H9 (cell line): ENCODE data around the gene SHC1. TPM values are rescaled to one million over a fixed set of nuclear protein-coding genes. Genes with fewer than 3 reads are reported as not detected.

ENCODE experiments used
- DNase-seq: peaks from one replicate; pipeline ENCODE4 v3.0.0-alpha.2; 2017
- H2AFZ ChIP-seq: one replicate; pipeline ENCODE4 v1.6.1; 2013; ENCODE audit warnings: mild to moderate bottlenecking, low read length, control low read depth, moderate library complexity
- H2AK5ac ChIP-seq: 2 replicates; pipeline ENCODE4 v1.6.1; 2013; ENCODE audit warnings: low read length, control low read depth, mixed read lengths; ENCODE audit not compliant: insufficient read length
- H2BK120ac ChIP-seq: one replicate; pipeline ENCODE4 v1.6.1; 2013; ENCODE audit warnings: low read depth, mild to moderate bottlenecking, low read length, control low read depth, inconsistent platforms; ENCODE audit not compliant: poor library complexity, severe bottlenecking
- H2BK12ac ChIP-seq: 2 replicates; pipeline ENCODE4 v1.6.1; 2013; ENCODE audit warnings: low read length, control low read depth, mixed read lengths, low read depth; ENCODE audit not compliant: insufficient read length
- H2BK15ac ChIP-seq: 2 replicates; pipeline ENCODE4 v1.6.1; 2013; ENCODE audit warnings: low read depth, low read length, control low read depth
- H2BK20ac ChIP-seq: one replicate; pipeline ENCODE4 v1.6.1; 2013; ENCODE audit warnings: low read depth, mild to moderate bottlenecking, low read length, control low read depth, inconsistent platforms; ENCODE audit not compliant: poor library complexity, severe bottlenecking
- H2BK5ac ChIP-seq: 2 replicates; pipeline ENCODE4 v1.6.1; 2013; ENCODE audit warnings: low read length, control low read depth, mixed read lengths; ENCODE audit not compliant: insufficient read length
- H3K14ac ChIP-seq: 2 replicates; pipeline ENCODE4 v1.6.1; 2013; ENCODE audit warnings: low read length, control low read depth; ENCODE audit not compliant: insufficient read depth
- H3K18ac ChIP-seq: 2 replicates; pipeline ENCODE4 v1.6.1; 2013; ENCODE audit warnings: low read depth, mild to moderate bottlenecking, mixed read lengths, low read length, control low read depth; ENCODE audit not compliant: insufficient read length
- H3K23ac ChIP-seq: 2 replicates; pipeline ENCODE4 v1.6.1; 2013; ENCODE audit warnings: low read length, control low read depth, mixed read lengths, low read depth; ENCODE audit not compliant: insufficient read length
- H3K23me2 ChIP-seq: 2 replicates; pipeline ENCODE4 v1.6.1; 2013; ENCODE audit warnings: low read depth, mild to moderate bottlenecking, mixed read lengths, low read length, control low read depth; ENCODE audit not compliant: insufficient read length, poor library complexity, severe bottlenecking
- H3K27ac ChIP-seq: 2 replicates; pipeline ENCODE4 v1.5.1; 2013; ENCODE audit warnings: low read length, control low read depth, mixed read lengths, low read depth; ENCODE audit not compliant: insufficient read length
- H3K27me3 ChIP-seq: 2 replicates; pipeline ENCODE4 v1.6.1; 2013; ENCODE audit warnings: low read length, control low read depth, inconsistent platforms; ENCODE audit not compliant: insufficient read depth
- H3K4ac ChIP-seq: 2 replicates; pipeline ENCODE4 v1.6.1; 2013; ENCODE audit warnings: low read depth, mild to moderate bottlenecking, control low read depth, inconsistent platforms, low read length, moderate library complexity
- H3K4me1 ChIP-seq: 2 replicates; pipeline ENCODE4 v1.6.1; 2013; ENCODE audit warnings: low read length, control low read depth, inconsistent platforms; ENCODE audit not compliant: insufficient read depth
- H3K4me2 ChIP-seq: 2 replicates; pipeline ENCODE4 v1.6.1; 2013; ENCODE audit warnings: low read length, control low read depth, mixed read lengths; ENCODE audit not compliant: insufficient read length, insufficient read depth
- H3K56ac ChIP-seq: 2 replicates; pipeline ENCODE4 v1.6.1; 2013; ENCODE audit warnings: low read depth, mild to moderate bottlenecking, mixed read lengths, low read length, control low read depth; ENCODE audit not compliant: insufficient read length
- H3K79me1 ChIP-seq: 2 replicates; pipeline ENCODE4 v1.6.1; 2013; ENCODE audit warnings: low read depth, mild to moderate bottlenecking, moderate library complexity, low read length, control low read depth, inconsistent platforms; ENCODE audit not compliant: insufficient read depth, poor library complexity, severe bottlenecking
- H3K79me2 ChIP-seq: 2 replicates; pipeline ENCODE4 v1.6.1; 2013; ENCODE audit warnings: low read length, control low read depth, inconsistent platforms; ENCODE audit not compliant: insufficient read depth
- H3K9ac ChIP-seq: 2 replicates; pipeline ENCODE4 v1.6.1; 2013; ENCODE audit warnings: low read length, control low read depth, mixed read lengths; ENCODE audit not compliant: insufficient read length; ENCODE audit errors: extremely low read depth
- H3K9me3 ChIP-seq: one replicate; pipeline ENCODE4 v1.6.1; 2013; ENCODE audit warnings: low read depth, low read length, inconsistent platforms; ENCODE audit not compliant: control insufficient read depth
- H3T11ph ChIP-seq: one replicate; pipeline ENCODE4 v1.6.1; 2013; ENCODE audit warnings: mild to moderate bottlenecking, low read length, control low read depth, inconsistent platforms
- H4K20me1 ChIP-seq: one replicate; pipeline ENCODE4 v1.6.1; 2013; ENCODE audit not compliant: control insufficient read depth, insufficient read length, insufficient read depth
- H4K5ac ChIP-seq: 2 replicates; pipeline ENCODE4 v1.6.1; 2013; ENCODE audit warnings: low read depth, mild to moderate bottlenecking, mixed read lengths, low read length, control low read depth; ENCODE audit not compliant: insufficient read length
- H4K8ac ChIP-seq: replicated peaks from 2 replicates; pipeline ENCODE4 v1.6.1; 2013; ENCODE audit warnings: low read length, control low read depth, mixed read lengths, low read depth; ENCODE audit not compliant: insufficient read length
- H4K91ac ChIP-seq: 2 replicates; pipeline ENCODE4 v1.6.1; 2013; ENCODE audit warnings: low read depth, mild to moderate bottlenecking, moderate library complexity, mixed read lengths, low read length, control low read depth; ENCODE audit not compliant: insufficient read length
- H3K27ac Mint-ChIP-seq, 3 experiments: 2 replicates in 2 of 3; 3 replicates in 1 of 3; pipeline ENCODE4 v1.8.0; 2020 to 2021; ENCODE audit warnings: mixed read lengths in 3 of 3, mild to moderate bottlenecking in 1 of 3, moderate library complexity in 1 of 3
- H3K27me3 Mint-ChIP-seq: 2 replicates; pipeline ENCODE4 v1.8.0; 2021; ENCODE audit warnings: low read depth, mild to moderate bottlenecking, moderate library complexity, mixed read lengths
- H3K36me3 Mint-ChIP-seq, 3 experiments: 2 replicates in 2 of 3; 3 replicates in 1 of 3; pipeline ENCODE4 v1.8.0; 2020 to 2021; ENCODE audit warnings: low read depth in 3 of 3, mixed read lengths in 3 of 3; ENCODE audit not compliant: insufficient read depth in 1 of 3
- H3K4me1 Mint-ChIP-seq, 2 experiments: 2 replicates each; pipeline ENCODE4 v1.8.0; 2020; ENCODE audit warnings: mixed read lengths in 2 of 2
- H3K4me3 Mint-ChIP-seq, 2 experiments: 2 replicates in 1 of 2; 3 replicates in 1 of 2; pipeline ENCODE4 v1.8.0; 2020 to 2021; ENCODE audit warnings: mild to moderate bottlenecking in 2 of 2, mixed read lengths in 2 of 2, moderate library complexity in 1 of 2
- H3K9me3 Mint-ChIP-seq, 2 experiments: 2 replicates in 1 of 2; 3 replicates in 1 of 2; pipeline ENCODE4 v1.8.0; 2020; ENCODE audit warnings: mild to moderate bottlenecking in 2 of 2, mixed read lengths in 2 of 2, moderate library complexity in 1 of 2
- WGBS: extraction: QIAGEN DNeasy Blood & Tissue Kit; methylation state at CpG from one replicate; pipeline ENCODE4 v1.1.7; 2013; ENCODE audit warnings: missing lambda C conversion rate, low lambda C conversion rate, mixed read lengths; ENCODE audit not compliant: insufficient read length; ENCODE audit errors: extremely low coverage; 5-methylcytosine and 5-hydroxymethylcytosine counted together
- total RNA-seq: library from RNA; stranded (reverse); gene quantifications from 2 replicates; pipeline ENCODE4 v1.2.1, GENCODE V29; 2021
- TF ChIP-seq, protein P1 (sequence below): fragments of 200-600 bp; sonication (generic); conservative IDR thresholded peaks from 3 replicates; pipeline ENCODE4 v1.8.0; 2021; ENCODE audit warnings: antibody characterized with exemption, mild to moderate bottlenecking

SHC1 gene
- total RNA-seq, 1 experiment from 2014 or later = 168 TPM

DNA sequence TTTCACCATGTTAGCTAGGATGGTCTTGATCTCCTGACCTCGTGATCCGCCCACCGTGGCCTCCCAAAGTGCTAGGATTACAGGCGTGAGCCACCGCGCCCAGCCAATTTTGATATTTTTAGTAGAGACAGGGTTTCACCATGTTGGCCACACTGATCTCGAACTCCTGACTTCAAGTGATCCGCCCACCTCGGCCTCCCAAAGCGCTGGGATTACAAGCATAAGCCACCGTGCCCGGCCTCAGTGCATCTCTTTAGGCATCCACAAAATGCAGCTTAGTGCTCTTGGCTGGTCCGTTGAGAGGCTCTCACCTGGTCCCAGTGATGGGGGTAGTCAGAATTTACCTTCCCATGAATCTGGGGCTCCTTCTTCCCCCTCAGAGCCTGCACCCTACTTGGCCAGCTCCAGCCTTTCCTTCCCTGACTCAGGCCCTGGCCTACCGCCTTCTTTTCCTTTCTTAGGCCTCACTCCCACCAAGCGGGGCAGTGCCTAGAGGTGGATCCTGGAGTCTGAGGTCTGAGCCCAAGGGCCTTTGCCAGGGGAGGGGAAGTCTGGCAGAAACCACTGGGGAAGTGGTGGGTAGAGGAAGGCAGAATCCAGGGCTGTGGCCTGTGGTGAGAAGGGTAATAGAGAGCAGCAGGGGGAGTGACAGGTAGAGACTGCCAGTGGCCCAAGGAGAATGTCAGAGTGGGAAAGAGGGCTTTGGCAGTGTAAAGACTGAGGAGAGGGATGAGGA, 26.6 kb upstream of the SHC1 start:
- Histone ChIP-seq H4K8ac (no peak overlapping the region), H3K79me1 (no peaks in the 10 kb centered on the region), H2BK15ac (no peak overlapping the region), H3K9me3 (no peaks in the 10 kb centered on the region), H3K56ac (no peak overlapping the region), H3K23ac (no peak overlapping the region), H4K91ac (no peak overlapping the region), H3K27ac (no peak overlapping the region), H2AFZ (no peak overlapping the region), H4K20me1 (no peaks in the 10 kb centered on the region), H4K5ac (no peak overlapping the region), H3T11ph (no peak overlapping the region), H3K23me2 (peaks cover 13% of the 10 kb centered on the region), H3K27me3 (no peaks in the 10 kb centered on the region), H3K9ac (no peak overlapping the region), H3K79me2 (no peaks in the 10 kb centered on the region), H3K18ac (no peak overlapping the region), H3K4me1 (no peaks in the 10 kb centered on the region; the same call in 1 of the 2 replicates), H3K4me2 (no peak overlapping the region), H2BK20ac (no peak overlapping the region), H2BK12ac (no peak overlapping the region), H2BK5ac (no peak overlapping the region), H3K4ac (no peak overlapping the region), H2BK120ac (no peak overlapping the region), H3K14ac (no peak overlapping the region), H2AK5ac (no peak overlapping the region)
- Mint-ChIP-seq H3K9me3 (peaks cover 0 to 2% of the 10 kb centered on the region in 2 experiments; a peak in 2 of 5 replicates), H3K4me1 (peaks cover 13 to 27% of the 10 kb centered on the region in 2 experiments), H3K36me3 (peaks cover 0 to 6% (median 2%) of the 10 kb centered on the region in 3 experiments; a peak in 3 of 7 replicates), H3K27ac (no peak overlapping the region; a peak in 1 of 7 replicates), H3K4me3 (no peak overlapping the region), H3K27me3 (peaks cover 3% of the 10 kb centered on the region)
- WGBS = no CpG with 5 or more reads among the region's 15 CpGs
- DNase-seq = peak; percentile 23
- TF ChIP-seq, protein P1, sequence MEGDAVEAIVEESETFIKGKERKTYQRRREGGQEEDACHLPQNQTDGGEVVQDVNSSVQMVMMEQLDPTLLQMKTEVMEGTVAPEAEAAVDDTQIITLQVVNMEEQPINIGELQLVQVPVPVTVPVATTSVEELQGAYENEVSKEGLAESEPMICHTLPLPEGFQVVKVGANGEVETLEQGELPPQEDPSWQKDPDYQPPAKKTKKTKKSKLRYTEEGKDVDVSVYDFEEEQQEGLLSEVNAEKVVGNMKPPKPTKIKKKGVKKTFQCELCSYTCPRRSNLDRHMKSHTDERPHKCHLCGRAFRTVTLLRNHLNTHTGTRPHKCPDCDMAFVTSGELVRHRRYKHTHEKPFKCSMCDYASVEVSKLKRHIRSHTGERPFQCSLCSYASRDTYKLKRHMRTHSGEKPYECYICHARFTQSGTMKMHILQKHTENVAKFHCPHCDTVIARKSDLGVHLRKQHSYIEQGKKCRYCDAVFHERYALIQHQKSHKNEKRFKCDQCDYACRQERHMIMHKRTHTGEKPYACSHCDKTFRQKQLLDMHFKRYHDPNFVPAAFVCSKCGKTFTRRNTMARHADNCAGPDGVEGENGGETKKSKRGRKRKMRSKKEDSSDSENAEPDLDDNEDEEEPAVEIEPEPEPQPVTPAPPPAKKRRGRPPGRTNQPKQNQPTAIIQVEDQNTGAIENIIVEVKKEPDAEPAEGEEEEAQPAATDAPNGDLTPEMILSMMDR = no peak
